ENCODE data around the gene PEX16.

The PEX16 gene

GRCh38 chr11:45917286-45917622, 423 bp downstream of the PEX16 start:
- no peak for TF ChIP-seq FOXM1 (IDR thresholded peaks at IDR 0.05; ENCODE audit: borderline replicate concordance, low read depth)
- TF ChIP-seq ZBTB7A (IDR thresholded peaks at IDR 0.05; ENCODE audit: low read depth) = no peak
- TF ChIP-seq, protein P1, sequence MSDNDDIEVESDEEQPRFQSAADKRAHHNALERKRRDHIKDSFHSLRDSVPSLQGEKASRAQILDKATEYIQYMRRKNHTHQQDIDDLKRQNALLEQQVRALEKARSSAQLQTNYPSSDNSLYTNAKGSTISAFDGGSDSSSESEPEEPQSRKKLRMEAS (IDR thresholded peaks at IDR 0.05) = no peak
- TF ChIP-seq TEAD4 (IDR thresholded peaks at IDR 0.05) = no peak
- no peak for TF ChIP-seq TAF1 (IDR thresholded peaks at IDR 0.05; ENCODE audit: low read depth)
- TF ChIP-seq YY1 (IDR thresholded peaks at IDR 0.05; ENCODE audit: low read depth) = no peak
- TF ChIP-seq TCF12 (IDR thresholded peaks at IDR 0.05; ENCODE audit: low read depth) = no peak
- TF ChIP-seq, protein P2, sequence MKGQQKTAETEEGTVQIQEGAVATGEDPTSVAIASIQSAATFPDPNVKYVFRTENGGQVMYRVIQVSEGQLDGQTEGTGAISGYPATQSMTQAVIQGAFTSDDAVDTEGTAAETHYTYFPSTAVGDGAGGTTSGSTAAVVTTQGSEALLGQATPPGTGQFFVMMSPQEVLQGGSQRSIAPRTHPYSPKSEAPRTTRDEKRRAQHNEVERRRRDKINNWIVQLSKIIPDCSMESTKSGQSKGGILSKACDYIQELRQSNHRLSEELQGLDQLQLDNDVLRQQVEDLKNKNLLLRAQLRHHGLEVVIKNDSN (IDR thresholded peaks at IDR 0.05) = no peak
- TF ChIP-seq, protein P3, sequence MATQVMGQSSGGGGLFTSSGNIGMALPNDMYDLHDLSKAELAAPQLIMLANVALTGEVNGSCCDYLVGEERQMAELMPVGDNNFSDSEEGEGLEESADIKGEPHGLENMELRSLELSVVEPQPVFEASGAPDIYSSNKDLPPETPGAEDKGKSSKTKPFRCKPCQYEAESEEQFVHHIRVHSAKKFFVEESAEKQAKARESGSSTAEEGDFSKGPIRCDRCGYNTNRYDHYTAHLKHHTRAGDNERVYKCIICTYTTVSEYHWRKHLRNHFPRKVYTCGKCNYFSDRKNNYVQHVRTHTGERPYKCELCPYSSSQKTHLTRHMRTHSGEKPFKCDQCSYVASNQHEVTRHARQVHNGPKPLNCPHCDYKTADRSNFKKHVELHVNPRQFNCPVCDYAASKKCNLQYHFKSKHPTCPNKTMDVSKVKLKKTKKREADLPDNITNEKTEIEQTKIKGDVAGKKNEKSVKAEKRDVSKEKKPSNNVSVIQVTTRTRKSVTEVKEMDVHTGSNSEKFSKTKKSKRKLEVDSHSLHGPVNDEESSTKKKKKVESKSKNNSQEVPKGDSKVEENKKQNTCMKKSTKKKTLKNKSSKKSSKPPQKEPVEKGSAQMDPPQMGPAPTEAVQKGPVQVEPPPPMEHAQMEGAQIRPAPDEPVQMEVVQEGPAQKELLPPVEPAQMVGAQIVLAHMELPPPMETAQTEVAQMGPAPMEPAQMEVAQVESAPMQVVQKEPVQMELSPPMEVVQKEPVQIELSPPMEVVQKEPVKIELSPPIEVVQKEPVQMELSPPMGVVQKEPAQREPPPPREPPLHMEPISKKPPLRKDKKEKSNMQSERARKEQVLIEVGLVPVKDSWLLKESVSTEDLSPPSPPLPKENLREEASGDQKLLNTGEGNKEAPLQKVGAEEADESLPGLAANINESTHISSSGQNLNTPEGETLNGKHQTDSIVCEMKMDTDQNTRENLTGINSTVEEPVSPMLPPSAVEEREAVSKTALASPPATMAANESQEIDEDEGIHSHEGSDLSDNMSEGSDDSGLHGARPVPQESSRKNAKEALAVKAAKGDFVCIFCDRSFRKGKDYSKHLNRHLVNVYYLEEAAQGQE (IDR thresholded peaks at IDR 0.05; ENCODE audit: low read depth) = no peak

GRCh38 chr11:45915446-45915845, 2.2 kb downstream of the PEX16 start:
- TF ChIP-seq ZBTB7A (IDR thresholded peaks at IDR 0.05; ENCODE audit: low read depth) = no peak

DNA sequence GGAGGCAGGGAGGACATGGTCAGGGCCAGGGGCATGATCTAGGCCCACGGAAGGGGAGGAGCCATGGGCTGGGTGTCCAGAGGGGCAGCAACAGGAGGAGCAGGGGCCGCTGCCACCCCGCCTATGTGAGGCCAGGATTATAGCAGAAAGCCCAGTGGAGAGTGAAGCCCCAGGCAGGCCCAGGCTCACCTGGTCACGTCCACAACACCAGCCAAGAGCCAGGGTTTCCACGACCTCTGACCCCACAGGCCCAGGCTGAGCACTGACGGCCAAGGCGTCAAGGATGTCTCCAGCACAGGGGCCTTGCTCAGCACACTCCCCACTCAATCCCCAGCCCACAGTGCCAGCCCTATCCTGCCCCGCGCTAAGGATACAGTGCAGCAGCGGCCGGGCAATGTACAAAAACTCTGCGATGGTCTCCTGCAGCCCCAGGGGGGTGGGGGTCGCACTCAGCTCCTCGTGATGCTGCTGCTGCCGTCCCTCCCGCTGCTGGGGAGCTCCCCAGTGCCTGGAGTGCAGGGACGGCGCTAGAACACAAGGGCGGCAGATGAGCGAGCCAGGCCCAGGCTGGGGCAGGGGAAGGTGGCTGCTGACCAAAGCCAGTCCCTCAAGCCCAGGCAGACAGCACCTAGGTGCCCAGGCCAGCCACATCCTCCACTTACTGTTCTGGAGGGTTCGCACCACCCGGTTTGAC, 3.6 kb downstream of the PEX16 start:
- TF ChIP-seq, protein P3 (IDR thresholded peaks at IDR 0.05; ENCODE audit: low read depth) = no peak
- TF ChIP-seq EGR1 (IDR thresholded peaks at IDR 0.05) (no peak), EP300 (IDR thresholded peaks at IDR 0.05; ENCODE audit: borderline replicate concordance) (no peak), FOXM1 (IDR thresholded peaks at IDR 0.05; ENCODE audit: borderline replicate concordance, low read depth) (no peak)

DNA sequence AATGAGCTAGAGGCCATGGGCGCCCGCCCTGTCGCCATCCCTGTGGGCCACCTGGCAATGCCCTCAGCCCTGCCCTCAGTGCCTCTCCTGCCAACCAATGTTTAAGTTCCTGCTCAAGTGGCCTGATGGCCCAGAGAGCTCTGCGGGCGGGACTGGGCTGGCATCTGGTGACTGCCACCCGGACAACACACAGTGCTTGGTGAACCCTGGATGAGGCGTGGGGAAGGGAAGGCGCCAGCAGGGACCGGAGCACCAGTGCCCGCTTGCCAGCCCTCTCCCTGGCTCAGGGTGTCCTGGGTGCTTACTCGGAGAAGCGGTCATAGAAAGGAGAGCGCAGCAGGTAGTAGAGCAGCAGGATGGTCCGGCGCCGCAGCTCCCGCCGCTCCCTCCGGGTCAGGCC, 4.2 kb downstream of the PEX16 start:
- TF ChIP-seq NFIC (IDR thresholded peaks at IDR 0.05) (no peak), YY1 (IDR thresholded peaks at IDR 0.05; ENCODE audit: low read depth) (no peak), EP300 (IDR thresholded peaks at IDR 0.05; ENCODE audit: borderline replicate concordance) (no peak), TEAD4 (IDR thresholded peaks at IDR 0.05) (no peak), CREB1 (IDR thresholded peaks at IDR 0.05; ENCODE audit: low read depth) (no peak), TCF12 (IDR thresholded peaks at IDR 0.05; ENCODE audit: low read depth) (no peak)
- TF ChIP-seq, protein P1 (IDR thresholded peaks at IDR 0.05) = no peak
- TF ChIP-seq, protein P2 (IDR thresholded peaks at IDR 0.05) = no peak

- TF ChIP-seq CEBPB (IDR thresholded peaks at IDR 0.05) = no peak
- no peak for TF ChIP-seq EP300 (IDR thresholded peaks at IDR 0.05; ENCODE audit: borderline replicate concordance)
- TF ChIP-seq ZBTB7A (IDR thresholded peaks at IDR 0.05; ENCODE audit: low read depth) = no peak
- TF ChIP-seq RAD21 (IDR thresholded peaks at IDR 0.05; ENCODE audit: low read depth) = no peak
- no peak for TF ChIP-seq TEAD4 (IDR thresholded peaks at IDR 0.05)
- no peak for TF ChIP-seq EGR1 (IDR thresholded peaks at IDR 0.05)
- TF ChIP-seq, protein P2 (IDR thresholded peaks at IDR 0.05) = no peak
Measured at GRCh38 chr11:45910623-45911022, 7.1 kb downstream of the PEX16 start.

GRCh38 chr11:45909594-45910475, 7.8 kb downstream of the PEX16 start:
- TF ChIP-seq CREB1 (IDR thresholded peaks at IDR 0.05; ENCODE audit: low read depth) = no peak
- TF ChIP-seq ZBTB7A (IDR thresholded peaks at IDR 0.05; ENCODE audit: low read depth) = no peak
- no peak for TF ChIP-seq FOXM1 (IDR thresholded peaks at IDR 0.05; ENCODE audit: borderline replicate concordance, low read depth)
- TF ChIP-seq RAD21 (IDR thresholded peaks at IDR 0.05; ENCODE audit: low read depth) = no peak
- no peak for TF ChIP-seq CEBPB (IDR thresholded peaks at IDR 0.05)
- TF ChIP-seq NFIC (IDR thresholded peaks at IDR 0.05) = no peak
- no peak for TF ChIP-seq EGR1 (IDR thresholded peaks at IDR 0.05)
- TF ChIP-seq YY1 (IDR thresholded peaks at IDR 0.05; ENCODE audit: low read depth) = no peak
- no peak for TF ChIP-seq TAF1 (IDR thresholded peaks at IDR 0.05; ENCODE audit: low read depth)
- TF ChIP-seq, protein P3 (IDR thresholded peaks at IDR 0.05; ENCODE audit: low read depth) = no peak
- TF ChIP-seq, protein P2 (IDR thresholded peaks at IDR 0.05) = no peak
- TF ChIP-seq TEAD4 (IDR thresholded peaks at IDR 0.05) = no peak
- TF ChIP-seq, protein P1 (IDR thresholded peaks at IDR 0.05) = no peak
- no peak for TF ChIP-seq EP300 (IDR thresholded peaks at IDR 0.05; ENCODE audit: borderline replicate concordance)
- no peak for TF ChIP-seq TCF12 (IDR thresholded peaks at IDR 0.05; ENCODE audit: low read depth)
